ENCODE measurements around the gene ANKLE2.

GRCh38 chr12:132687211-132688164 is 74.1 kb downstream of the ANKLE2 start, which contains the start of the genes POLE and PXMP2:
- no peak for TF ChIP-seq CTCF (IDR thresholded peaks at IDR 0.05; ENCODE audit: insufficient read depth, low read length, poor library complexity, severe bottlenecking)
- TF ChIP-seq EZH2phosphoT487 (conservative IDR thresholded peaks at IDR 0.05; ENCODE audit: low read length), result no peak

All from SU-DHL-6 (cell line).